MM.1S (cell line): ENCODE results near the gene EBLN2.

Experiments used
- DNase-seq: peaks from one replicate; pipeline ENCODE4 v3.0.0-alpha.2; 2015
- H2AFZ ChIP-seq: fragments of 300-600 bp; sonication (generic); 2 replicates; pipeline ENCODE4 v1.6.0; 2016; ENCODE audit warnings: antibody characterized with exemption, low read length
- H3F3A ChIP-seq: fragments of 300-600 bp; sonication (generic); 2 replicates; pipeline ENCODE4 v1.6.1; 2016; ENCODE audit warnings: mild to moderate bottlenecking, antibody characterized with exemption, low read length, moderate library complexity, mixed read lengths; ENCODE audit not compliant: insufficient read depth
- H3K27ac ChIP-seq: fragments of 300-600 bp; sonication (generic); 2 replicates; pipeline ENCODE4 v1.5.1; 2016; ENCODE audit warnings: mild to moderate bottlenecking, low read length
- H3K27me3 ChIP-seq: fragments of 300-600 bp; sonication (generic); replicated peaks from 2 replicates; pipeline ENCODE4 v1.6.0; 2016; ENCODE audit warnings: low read length; ENCODE audit not compliant: insufficient read depth
- H3K36me3 ChIP-seq: fragments of 300-600 bp; sonication (generic); replicated peaks from 2 replicates; pipeline ENCODE4 v1.6.1; 2016; ENCODE audit warnings: mild to moderate bottlenecking, low read length, mixed read lengths; ENCODE audit not compliant: insufficient read depth
- H3K4me1 ChIP-seq: fragments of 300-600 bp; sonication (generic); 2 replicates; pipeline ENCODE4 v1.6.1; 2016; ENCODE audit warnings: low read length, mixed read lengths
- H3K4me2 ChIP-seq: fragments of 300-600 bp; sonication (generic); 2 replicates; pipeline ENCODE4 v1.6.0; 2016; ENCODE audit warnings: low read depth, low read length
- H3K4me3 ChIP-seq: fragments of 300-600 bp; sonication (generic); 2 replicates; pipeline ENCODE4 v1.5.1; 2016; ENCODE audit warnings: low read length, mixed read lengths
- H3K79me2 ChIP-seq: fragments of 300-600 bp; sonication (generic); 2 replicates; pipeline ENCODE4 v1.6.1; 2016; ENCODE audit warnings: mixed run types, low read length, mixed read lengths
- H3K9ac ChIP-seq: fragments of 300-600 bp; sonication (generic); 2 replicates; pipeline ENCODE4 v1.6.1; 2016; ENCODE audit warnings: low read length, mixed read lengths
- H3K9me2 ChIP-seq: fragments of 300-600 bp; sonication (generic); replicated peaks from 2 replicates; pipeline ENCODE4 v1.6.1; 2016; ENCODE audit warnings: mild to moderate bottlenecking, low read length, mixed read lengths; ENCODE audit not compliant: insufficient read depth
- H3K9me3 ChIP-seq: fragments of 300-600 bp; sonication (generic); replicated peaks from 2 replicates; pipeline ENCODE4 v1.6.1; 2016; ENCODE audit warnings: mild to moderate bottlenecking, low read length, mixed read lengths; ENCODE audit not compliant: insufficient read depth
- H4K20me1 ChIP-seq: fragments of 300-600 bp; sonication (generic); 2 replicates; pipeline ENCODE4 v1.6.1; 2016; ENCODE audit warnings: mild to moderate bottlenecking, low read length, moderate library complexity, mixed read lengths; ENCODE audit not compliant: insufficient read depth
- EZH2 ChIP-seq: fragments of 300-600 bp; sonication (generic); optimal IDR thresholded peaks from 2 replicates; pipeline ENCODE3; 2017; ENCODE audit warnings: low read depth, mild to moderate bottlenecking, antibody characterized with exemption, low read length, mixed read lengths
- EZH2phosphoT487 ChIP-seq: fragments of 300-600 bp; sonication (generic); IDR thresholded peaks from 2 replicates; pipeline ENCODE4 v1.6.1; 2018; ENCODE audit warnings: antibody characterized with exemption, low read length
- TF ChIP-seq, protein P1 (sequence below): fragments of 300-600 bp; sonication (generic); IDR thresholded peaks from 2 replicates; pipeline ENCODE4 v1.5.1; 2016; ENCODE audit warnings: antibody characterized with exemption, low read length, mixed read lengths

EBLN2 gene

GRCh38 chr3:73024836-73025235 lies 36.6 kb upstream of the EBLN2 start:
- peaks cover 9% of the 10 kb centered on the region; the same call in 1 of the 2 replicates for H3K4me1 ChIP-seq
- H3K9me2 ChIP-seq, result no peaks in the 10 kb centered on the region
- H3K27me3 ChIP-seq, result no peaks in the 10 kb centered on the region
- H3K4me2 ChIP-seq, result no peak overlapping the region
- H3K79me2 ChIP-seq, result peaks cover 100% of the 10 kb centered on the region
- H3K9ac ChIP-seq, result no peak overlapping the region
- no peaks in the 10 kb centered on the region for H3K9me3 ChIP-seq
- no peak for TF ChIP-seq EZH2phosphoT487
- TF ChIP-seq, protein P1, sequence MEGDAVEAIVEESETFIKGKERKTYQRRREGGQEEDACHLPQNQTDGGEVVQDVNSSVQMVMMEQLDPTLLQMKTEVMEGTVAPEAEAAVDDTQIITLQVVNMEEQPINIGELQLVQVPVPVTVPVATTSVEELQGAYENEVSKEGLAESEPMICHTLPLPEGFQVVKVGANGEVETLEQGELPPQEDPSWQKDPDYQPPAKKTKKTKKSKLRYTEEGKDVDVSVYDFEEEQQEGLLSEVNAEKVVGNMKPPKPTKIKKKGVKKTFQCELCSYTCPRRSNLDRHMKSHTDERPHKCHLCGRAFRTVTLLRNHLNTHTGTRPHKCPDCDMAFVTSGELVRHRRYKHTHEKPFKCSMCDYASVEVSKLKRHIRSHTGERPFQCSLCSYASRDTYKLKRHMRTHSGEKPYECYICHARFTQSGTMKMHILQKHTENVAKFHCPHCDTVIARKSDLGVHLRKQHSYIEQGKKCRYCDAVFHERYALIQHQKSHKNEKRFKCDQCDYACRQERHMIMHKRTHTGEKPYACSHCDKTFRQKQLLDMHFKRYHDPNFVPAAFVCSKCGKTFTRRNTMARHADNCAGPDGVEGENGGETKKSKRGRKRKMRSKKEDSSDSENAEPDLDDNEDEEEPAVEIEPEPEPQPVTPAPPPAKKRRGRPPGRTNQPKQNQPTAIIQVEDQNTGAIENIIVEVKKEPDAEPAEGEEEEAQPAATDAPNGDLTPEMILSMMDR, result no peak
- no peak for TF ChIP-seq EZH2
- no peak for DNase-seq
- H3K27ac ChIP-seq, result no peak overlapping the region
- no peaks in the 10 kb centered on the region for H3F3A ChIP-seq
- H2AFZ ChIP-seq, result no peak overlapping the region
- H3K4me3 ChIP-seq, result no peak overlapping the region
- peaks cover 6% of the 10 kb centered on the region; the same call in 1 of the 2 replicates for H3K36me3 ChIP-seq
- peaks cover 68% of the 10 kb centered on the region for H4K20me1 ChIP-seq

GRCh38 chr3:73026111-73026759 lies 35.2 kb upstream of the EBLN2 start:
- Histone ChIP-seq H2AFZ (no peak overlapping the region), H3K9me2 (no peaks in the 10 kb centered on the region), H3K36me3 (peaks cover 3% of the 10 kb centered on the region; the same call in 1 of the 2 replicates), H3K9ac (no peak overlapping the region), H3F3A (no peaks in the 10 kb centered on the region), H3K4me1 (peaks cover 9% of the 10 kb centered on the region; the same call in 1 of the 2 replicates), H3K27me3 (no peaks in the 10 kb centered on the region), H4K20me1 (peaks cover 63% of the 10 kb centered on the region), H3K4me3 (no peak overlapping the region), H3K9me3 (no peaks in the 10 kb centered on the region), H3K4me2 (no peak overlapping the region), H3K79me2 (peaks cover 100% of the 10 kb centered on the region), H3K27ac (no peak overlapping the region)
- DNase-seq, result no peak
- TF ChIP-seq, protein P1, result no peak

DNA sequence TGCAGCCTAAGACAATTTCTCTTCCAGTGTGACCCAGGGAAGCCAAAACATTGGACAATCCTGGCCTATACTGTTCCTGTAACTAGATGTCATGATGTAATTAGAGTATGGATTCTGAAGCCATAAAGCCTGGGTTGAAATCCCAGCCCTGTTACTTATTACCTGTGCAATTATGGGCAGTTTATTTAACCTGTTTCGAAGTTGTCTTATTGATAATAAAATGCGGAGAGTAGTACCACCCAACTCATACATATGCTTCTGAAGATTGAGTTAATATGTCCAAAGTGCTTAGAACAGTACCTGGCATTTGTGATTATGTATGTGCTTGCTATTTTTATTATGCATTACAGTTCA lies 34.7 kb upstream of the EBLN2 start:
- Histone ChIP-seq H3K4me2 (no peak overlapping the region), H3K27ac (no peak overlapping the region), H3K4me3 (no peak overlapping the region), H3K79me2 (peaks cover 100% of the 10 kb centered on the region), H3F3A (no peaks in the 10 kb centered on the region), H4K20me1 (peaks cover 59% of the 10 kb centered on the region), H3K36me3 (peaks cover 3% of the 10 kb centered on the region; the same call in 1 of the 2 replicates), H3K27me3 (no peaks in the 10 kb centered on the region), H2AFZ (no peak overlapping the region), H3K9ac (no peak overlapping the region), H3K9me3 (no peaks in the 10 kb centered on the region), H3K9me2 (no peaks in the 10 kb centered on the region), H3K4me1 (peaks cover 9% of the 10 kb centered on the region; the same call in 1 of the 2 replicates)
- TF ChIP-seq, protein P1, result no peak
- TF ChIP-seq EZH2phosphoT487 (no peak), EZH2 (no peak)
- DNase-seq, result no peak
